ENCODE data around the gene RHOJ. TPM values are rescaled to one million over a fixed set of nuclear protein-coding genes. Genes with fewer than 3 reads are reported as not detected.

Gene RHOJ
- total and polyA plus RNA-seq, 2 of the 4 experiments (the other 2 are of a cell fraction): 9.5 to 33.9 TPM

GRCh38 chr14:63163306-63163705 is 40.9 kb upstream of the RHOJ start:
- dilution Hi-C loops (cut with HindIII; ENCODE audit: low sequenced_read_pairs, unreplicated experiment): no loop called here
- H3K27ac ChIP-seq (ENCODE audit: insufficient read depth, low read length): no peak overlapping the region
- H2BK20ac ChIP-seq (ENCODE audit: low read depth, low read length): no peak overlapping the region
- no CpG with 5 or more reads among the region's 1 CpG for WGBS, 2 experiments (ENCODE audit: extremely low coverage in 2 of 2, insufficient read length in 1 of 2)
- H3K56ac ChIP-seq (ENCODE audit: extremely low read depth, insufficient read depth, low read length): no peak overlapping the region
- no peak overlapping the region for H3K18ac ChIP-seq (ENCODE audit: low read depth, low read length)
- DNase-seq: no peak
- no peak overlapping the region for H4K5ac ChIP-seq (ENCODE audit: low read depth, low read length)
- no peak overlapping the region for H3K14ac ChIP-seq (replicated peaks; ENCODE audit: low read depth, low read length)
- no peak overlapping the region for H3K4ac ChIP-seq (ENCODE audit: low read depth, low read length)
- ChIA-PET POLR2A (ENCODE audit: unreplicated experiment) (no interaction called here), CTCF (no interaction called here)
- H4K8ac ChIP-seq (ENCODE audit: low read depth in 2 of 2, low read length in 2 of 2): no peak overlapping the region
- no peak overlapping the region for H2AFZ ChIP-seq (replicated peaks; ENCODE audit: low read length, poor library complexity)
- H3K9ac ChIP-seq (ENCODE audit: low read depth, low read length): no peak overlapping the region
- H2AK5ac ChIP-seq (ENCODE audit: low read depth, low read length): no peak overlapping the region
- no peaks in the 10 kb centered on the region for H3K27me3 ChIP-seq (ENCODE audit: control insufficient read depth, insufficient read depth, low read length)
- no peaks in the 10 kb centered on the region for H3K79me1 ChIP-seq (ENCODE audit: low read depth in 1 of 2, low read length in 2 of 2)
- H3K9me3 ChIP-seq (ENCODE audit: control insufficient read depth, insufficient read depth, low read length): no peaks in the 10 kb centered on the region; the same call in 1 of the 2 replicates
- no peak for ATAC-seq (ENCODE audit: low read depth)
- no peaks in the 10 kb centered on the region for H3K4me1 ChIP-seq (ENCODE audit: control insufficient read depth, insufficient read depth, low read length)
- in situ Hi-C loops (cut with MboI; ENCODE audit: low sequenced_read_pairs): no loop called here
- no peak overlapping the region for H2AK9ac ChIP-seq (replicated peaks; ENCODE audit: low read depth, low read length, poor library complexity)
- intact Hi-C loops (cut with micrococcal nuclease): no loop called here
- no peaks in the 10 kb centered on the region for H3K36me3 ChIP-seq (ENCODE audit: control insufficient read depth, insufficient read depth, low read length)
- no peak overlapping the region for H4K91ac ChIP-seq (ENCODE audit: insufficient read depth, low read depth, low read length)
- no TSS peak for BruUV-seq (replicated peaks)
- no peak overlapping the region for H3K23ac ChIP-seq (ENCODE audit: low read depth, low read length)
- H3K4me3 ChIP-seq (ENCODE audit: insufficient read depth, low read depth, low read length): no peak overlapping the region
- no peak overlapping the region for H2BK15ac ChIP-seq (ENCODE audit: low read depth, low read length)
- no peak overlapping the region for H2BK5ac ChIP-seq (ENCODE audit: low read depth, low read length, poor library complexity, severe bottlenecking)
- no peaks in the 10 kb centered on the region for H3K9me1 ChIP-seq (ENCODE audit: insufficient read depth, low read length)
- no peak overlapping the region for H3K4me2 ChIP-seq (ENCODE audit: low read depth, low read length)
- no peak for TF ChIP-seq BHLHE40 (IDR thresholded peaks at IDR 0.05; ENCODE audit: low read depth, low read length)
- no peak for TF ChIP-seq NFE2L2 (IDR thresholded peaks at IDR 0.05; ENCODE audit: low read depth, low read length)
- TF ChIP-seq CTCF (conservative IDR thresholded peaks at IDR 0.05; ENCODE audit: low read depth, low read length): no peak
- no peak for TF ChIP-seq MAZ (IDR thresholded peaks at IDR 0.05; ENCODE audit: borderline replicate concordance, low read depth, low read length)
- no peak for TF ChIP-seq MAFK (IDR thresholded peaks at IDR 0.05; ENCODE audit: low read depth, low read length)
- no peak for TF ChIP-seq MXI1 (IDR thresholded peaks at IDR 0.05; ENCODE audit: borderline replicate concordance, low read depth, low read length)
- TF ChIP-seq SMC3 (IDR thresholded peaks at IDR 0.05; ENCODE audit: low read depth, low read length): no peak
- no peak for TF ChIP-seq CEBPB (IDR thresholded peaks at IDR 0.05; ENCODE audit: low read depth, low read length)
- no peak for TF ChIP-seq POLR2A (IDR thresholded peaks at IDR 0.05; ENCODE audit: low read depth, low read length)
- TF ChIP-seq RCOR1 (IDR thresholded peaks at IDR 0.05; ENCODE audit: insufficient replicate concordance, low read length): no peak
- no peak for TF ChIP-seq RFX5 (IDR thresholded peaks at IDR 0.05; ENCODE audit: low read depth, low read length)
- TF ChIP-seq USF2 (IDR thresholded peaks at IDR 0.05; ENCODE audit: low read depth, low read length): no peak
- no peak for TF ChIP-seq FOS (IDR thresholded peaks at IDR 0.05; ENCODE audit: low read depth, low read length)
- no peak for TF ChIP-seq ELK1 (IDR thresholded peaks at IDR 0.05; ENCODE audit: borderline replicate concordance, low read depth, low read length)
- no peak for TF ChIP-seq CHD1 (IDR thresholded peaks at IDR 0.05; ENCODE audit: low read depth, low read length)
- TF ChIP-seq RAD21 (IDR thresholded peaks at IDR 0.05; ENCODE audit: low read length): no peak
- no peaks in the 10 kb centered on the region for H4K20me1 ChIP-seq (ENCODE audit: insufficient read depth, low read length)
- no peak overlapping the region for H2BK120ac ChIP-seq (ENCODE audit: low read depth, low read length)

Measured in IMR-90 (cell line).